ELR (cell line): ENCODE measurements around the gene STH.

ENCODE experiments used
- DNase-seq: peaks from one replicate; pipeline ENCODE4 v3.0.0-alpha.2; 2015; ENCODE audit warnings: low read depth

STH gene

GRCh38 chr17:45985447-45985846, 13.6 kb upstream of the STH start:
- DNase-seq: no peak

GRCh38 chr17:45986056-45986455, 13.0 kb upstream of the STH start:
- DNase-seq: no peak

- no peak for DNase-seq
These were observed 11.3 kb upstream of the STH start for GRCh38 chr17:45987706-45988105.

GRCh38 chr17:45989759-45990158, 9.3 kb upstream of the STH start:
- no peak for DNase-seq

- no peak for DNase-seq
These were observed 8.2 kb upstream of the STH start for GRCh38 chr17:45990886-45991285.

- no peak for DNase-seq
These were observed 7.7 kb upstream of the STH start for GRCh38 chr17:45991341-45991740.

- no peak for DNase-seq
These were observed 6.9 kb upstream of the STH start for GRCh38 chr17:45992175-45992574.

- no peak for DNase-seq
These were observed 6.1 kb upstream of the STH start for GRCh38 chr17:45992904-45993303.

GRCh38 chr17:45993962-45994627, 5.0 kb upstream of the STH start:
- no peak for DNase-seq

- DNase-seq: no peak
These were observed 4.1 kb upstream of the STH start for GRCh38 chr17:45994987-45995386.

- no peak for DNase-seq
These were observed 3.3 kb upstream of the STH start for GRCh38 chr17:45995627-45996270.

- DNase-seq: no peak
These were observed 2.6 kb upstream of the STH start for GRCh38 chr17:45996282-45996937.

GRCh38 chr17:45997166-45997565, 1.9 kb upstream of the STH start:
- DNase-seq: no peak

- DNase-seq: peak; percentile 45
These were observed 1.4 kb upstream of the STH start for GRCh38 chr17:45997624-45998023.

GRCh38 chr17:45999900-46000290, 845 bp downstream of the STH start:
- no peak for DNase-seq

GRCh38 chr17:46000292-46000691, 1.2 kb downstream of the STH start:
- DNase-seq: no peak

GRCh38 chr17:46000757-46001156, 1.7 kb downstream of the STH start:
- DNase-seq: no peak

- no peak for DNase-seq
These were observed 2.6 kb downstream of the STH start for GRCh38 chr17:46001390-46002310.

GRCh38 chr17:46002311-46002972, 3.4 kb downstream of the STH start:
- peak; percentile 75 for DNase-seq

- DNase-seq: no peak
These were observed 3.9 kb downstream of the STH start for GRCh38 chr17:46002973-46003316.

- no peak for DNase-seq
These were observed 5.1 kb downstream of the STH start for GRCh38 chr17:46003907-46004748.
